Pulmonary artery endothelial cell (primary cell): ENCODE measurements around the gene OCLN. TPM values are rescaled to one million over a fixed set of nuclear protein-coding genes. Genes with fewer than 3 reads are reported as not detected.
"Not testable (repeated sequence)": the region's sequence is repeated elsewhere in the genome, so short reads cannot be mapped to it uniquely, and the experiment has no call there.

Source experiments
- DNase-seq: peaks from one replicate; pipeline ENCODE4 v3.0.0-alpha.2; 2011; ENCODE audit warnings: low read depth, low spot score
- total RNA-seq: library from RNA; depleted of rRNA; stranded (reverse); fragments of >200 nt; gene quantifications from 2 replicates; pipeline ENCODE4 v1.2.3, GENCODE V29; 2014

Gene OCLN
- 14.0 and 36.5 TPM in 2 replicates for total RNA-seq

GRCh38 chr5:69492391-69492922 is at the start of gene OCLN:
TSS of gene OCLN (plus strand) at chr5:69492790. CDS start at chr5:69504245, 11,455 bp downstream.
- no peak for DNase-seq

GRCh38 chr5:69444127-69444754 is 48.3 kb upstream of the OCLN start:
- no peak for DNase-seq

- DNase-seq = no peak
Measured at GRCh38 chr5:69449511-69449910, 43.1 kb upstream of the OCLN start.

GRCh38 chr5:69450116-69450515 is 42.5 kb upstream of the OCLN start:
- peak; percentile 17 for DNase-seq

- not testable (repeated sequence) for DNase-seq
Measured at GRCh38 chr5:69450527-69450926, 42.1 kb upstream of the OCLN start.

- no peak for DNase-seq
Measured at GRCh38 chr5:69451941-69452647, 40.5 kb upstream of the OCLN start.

- DNase-seq = not testable (repeated sequence)
Measured at GRCh38 chr5:69453487-69453886, 39.1 kb upstream of the OCLN start.

GRCh38 chr5:69454460-69455249 is 37.9 kb upstream of the OCLN start:
- DNase-seq = no peak

- not testable (repeated sequence) for DNase-seq
Measured at GRCh38 chr5:69455428-69455988, 37.1 kb upstream of the OCLN start.

- DNase-seq = no peak
Measured at GRCh38 chr5:69462170-69462569, 30.4 kb upstream of the OCLN start.

- not testable (repeated sequence) for DNase-seq
Measured at GRCh38 chr5:69466375-69466774, 26.2 kb upstream of the OCLN start.

- no peak for DNase-seq
Measured at GRCh38 chr5:69467442-69468225, 25.0 kb upstream of the OCLN start.

- DNase-seq = no peak
Measured at GRCh38 chr5:69468631-69469030, 24.0 kb upstream of the OCLN start.

- not testable (repeated sequence) for DNase-seq
Measured at GRCh38 chr5:69471516-69471915, 21.1 kb upstream of the OCLN start.

GRCh38 chr5:69472535-69473143 is 20.0 kb upstream of the OCLN start:
- not testable (repeated sequence) for DNase-seq

GRCh38 chr5:69477170-69477569 is 15.4 kb upstream of the OCLN start:
- no peak for DNase-seq

- DNase-seq = not testable (repeated sequence)
Measured at GRCh38 chr5:69478296-69478695, 14.3 kb upstream of the OCLN start.

GRCh38 chr5:69484891-69485290 is 7.7 kb upstream of the OCLN start:
- DNase-seq = peak; percentile 45

GRCh38 chr5:69485471-69485870 is 7.1 kb upstream of the OCLN start:
- no peak for DNase-seq

- no peak for DNase-seq
Measured at GRCh38 chr5:69489246-69489645, 3.3 kb upstream of the OCLN start.
